ENCODE results near the gene JMJD8.

JMJD8 gene

DNA sequence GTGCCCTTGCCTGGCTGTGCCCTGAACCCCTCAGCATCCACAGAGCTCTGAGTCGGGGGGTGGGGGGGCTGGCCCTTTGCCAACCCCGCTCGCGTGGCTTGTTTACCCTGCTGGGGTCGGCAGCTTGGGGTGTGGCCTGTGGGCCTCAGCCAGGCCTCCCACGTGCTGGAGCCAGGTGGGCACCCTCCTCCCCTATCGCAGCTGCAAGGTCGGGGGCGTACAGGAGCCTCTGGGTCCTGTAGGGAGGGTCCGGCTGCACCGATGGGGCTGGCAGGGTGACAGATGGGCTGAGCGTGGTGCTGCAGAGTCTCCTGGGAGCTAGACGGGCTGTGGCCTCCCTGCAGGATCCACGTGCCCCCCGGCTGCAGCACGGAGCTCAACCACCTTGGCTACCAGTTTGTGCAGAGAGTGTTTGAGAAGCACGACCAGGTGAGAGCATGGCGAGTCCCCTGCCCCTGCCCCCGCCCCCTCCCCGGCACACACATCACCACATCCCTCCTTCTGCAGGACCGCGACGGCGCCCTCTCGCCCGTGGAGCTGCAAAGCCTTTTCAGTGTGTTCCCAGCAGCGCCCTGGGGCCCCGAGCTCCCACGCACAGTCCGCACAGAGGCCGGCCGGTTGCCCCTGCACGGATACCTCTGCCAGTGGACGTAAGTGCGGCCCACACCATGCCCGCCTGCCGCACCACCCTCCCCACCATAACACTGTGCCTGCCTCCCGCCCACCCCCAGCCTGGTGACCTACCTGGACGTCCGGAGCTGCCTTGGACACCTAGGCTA is 12.6 kb downstream of the JMJD8 start:
- H3K9me3 ChIP-seq (ENCODE audit: control insufficient read depth in 5 of 5, low read length in 5 of 5) = no peaks in the 10 kb centered on the region
- H3K4me1 ChIP-seq (ENCODE audit: control insufficient read depth in 5 of 5, insufficient read depth in 5 of 5, low read length in 5 of 5) = peaks cover 2 to 40% (median 37%) of the 10 kb centered on the region in 5 donors
- no peak overlapping the region for H3K4me3 ChIP-seq (ENCODE audit: low read depth in 1 of 5, low read length in 5 of 5)
- H3K27ac ChIP-seq (ENCODE audit: low read depth, low read length) = no peak overlapping the region
- H3K36me3 ChIP-seq (ENCODE audit: control insufficient read depth in 5 of 5, insufficient read depth in 5 of 5, low read length in 5 of 5) = peaks cover 0 to 52% (median 47%) of the 10 kb centered on the region in 5 donors
- H3K27me3 ChIP-seq (ENCODE audit: control insufficient read depth in 5 of 5, insufficient read depth in 4 of 5, low read length in 5 of 5) = no peaks in the 10 kb centered on the region
- H3K9ac ChIP-seq (ENCODE audit: low read length in 5 of 5) = no peak overlapping the region

GRCh38 chr16:670485-671352 is 13.4 kb downstream of the JMJD8 start:
- Histone ChIP-seq H3K9me3 (ENCODE audit: control insufficient read depth in 5 of 5, low read length in 5 of 5) (no peaks in the 10 kb centered on the region), H3K27me3 (ENCODE audit: control insufficient read depth in 5 of 5, insufficient read depth in 4 of 5, low read length in 5 of 5) (no peaks in the 10 kb centered on the region), H3K36me3 (ENCODE audit: control insufficient read depth in 5 of 5, insufficient read depth in 5 of 5, low read length in 5 of 5) (peaks cover 0 to 52% (median 47%) of the 10 kb centered on the region in 5 donors), H3K4me1 (ENCODE audit: control insufficient read depth in 5 of 5, insufficient read depth in 5 of 5, low read length in 5 of 5) (peaks cover 2 to 34% (median 31%) of the 10 kb centered on the region in 5 donors), H3K27ac (ENCODE audit: low read depth, low read length) (no peak overlapping the region), H3K4me3 (ENCODE audit: low read depth in 1 of 5, low read length in 5 of 5) (no peak overlapping the region), H3K9ac (ENCODE audit: low read length in 5 of 5) (no peak overlapping the region)

GRCh38 chr16:669666-670065 is 14.5 kb downstream of the JMJD8 start:
- H3K27me3 ChIP-seq (ENCODE audit: control insufficient read depth in 5 of 5, insufficient read depth in 4 of 5, low read length in 5 of 5) = no peaks in the 10 kb centered on the region
- peak overlapping the region in 1 of 5 donors; percentile 80 for H3K4me3 ChIP-seq (ENCODE audit: low read depth in 1 of 5, low read length in 5 of 5)
- H3K27ac ChIP-seq (ENCODE audit: low read depth, low read length) = no peak overlapping the region
- H3K36me3 ChIP-seq (ENCODE audit: control insufficient read depth in 5 of 5, insufficient read depth in 5 of 5, low read length in 5 of 5) = peaks cover 0 to 52% (median 47%) of the 10 kb centered on the region in 5 donors
- H3K9ac ChIP-seq (ENCODE audit: low read length in 5 of 5) = peak overlapping the region in 1 of 5 donors; percentile 96
- no peaks in the 10 kb centered on the region for H3K9me3 ChIP-seq (ENCODE audit: control insufficient read depth in 5 of 5, low read length in 5 of 5)
- H3K4me1 ChIP-seq (ENCODE audit: control insufficient read depth in 5 of 5, insufficient read depth in 5 of 5, low read length in 5 of 5) = peaks cover 2 to 24% (median 22%) of the 10 kb centered on the region in 5 donors

DNA sequence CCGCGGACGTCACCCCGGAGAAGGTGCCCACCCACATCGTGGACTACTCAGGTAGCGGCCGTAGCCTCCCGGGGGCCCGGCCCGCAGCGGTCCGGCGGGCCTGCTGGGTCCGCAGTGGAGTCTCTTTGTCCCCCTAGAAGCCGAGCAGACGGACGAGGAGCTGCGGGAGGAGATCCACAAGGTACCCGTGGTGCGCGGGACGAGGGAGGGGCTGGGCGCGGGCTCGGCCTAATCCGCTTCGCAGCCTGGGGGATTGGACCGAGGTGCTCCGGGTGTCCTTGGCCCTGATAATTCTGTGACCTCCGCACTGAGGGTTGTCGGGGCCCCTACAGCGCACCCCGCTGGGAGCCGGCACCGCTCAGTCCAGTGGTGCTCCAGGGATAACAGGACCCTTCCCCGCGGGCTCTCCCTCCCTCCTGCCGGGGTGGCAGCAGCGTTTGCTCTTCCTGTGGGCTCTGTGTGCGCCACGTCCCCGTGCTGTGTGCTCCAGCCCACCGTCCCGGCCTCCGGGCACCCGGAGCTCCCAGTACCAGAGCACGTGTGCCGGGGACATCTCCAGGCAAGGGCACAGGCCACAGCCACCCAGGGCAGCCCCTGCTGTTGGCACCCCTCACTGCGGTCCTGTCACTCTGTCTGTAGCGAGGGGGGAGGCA is 15.5 kb downstream of the JMJD8 start:
- Histone ChIP-seq H3K27me3 (ENCODE audit: control insufficient read depth in 5 of 5, insufficient read depth in 4 of 5, low read length in 5 of 5) (no peaks in the 10 kb centered on the region), H3K9me3 (ENCODE audit: control insufficient read depth in 5 of 5, low read length in 5 of 5) (no peaks in the 10 kb centered on the region), H3K27ac (ENCODE audit: low read depth, low read length) (peak overlapping the region; percentile 62), H3K4me3 (ENCODE audit: low read depth in 1 of 5, low read length in 5 of 5) (peak overlapping the region in 4 of 5 donors; percentile 67 to 80 (median 76)), H3K36me3 (ENCODE audit: control insufficient read depth in 5 of 5, insufficient read depth in 5 of 5, low read length in 5 of 5) (peaks cover 0 to 46% (median 44%) of the 10 kb centered on the region in 5 donors), H3K4me1 (ENCODE audit: control insufficient read depth in 5 of 5, insufficient read depth in 5 of 5, low read length in 5 of 5) (peaks cover 2 to 24% (median 21%) of the 10 kb centered on the region in 5 donors), H3K9ac (ENCODE audit: low read length in 5 of 5) (peak overlapping the region; percentile 26 to 96 (median 84))

DNA sequence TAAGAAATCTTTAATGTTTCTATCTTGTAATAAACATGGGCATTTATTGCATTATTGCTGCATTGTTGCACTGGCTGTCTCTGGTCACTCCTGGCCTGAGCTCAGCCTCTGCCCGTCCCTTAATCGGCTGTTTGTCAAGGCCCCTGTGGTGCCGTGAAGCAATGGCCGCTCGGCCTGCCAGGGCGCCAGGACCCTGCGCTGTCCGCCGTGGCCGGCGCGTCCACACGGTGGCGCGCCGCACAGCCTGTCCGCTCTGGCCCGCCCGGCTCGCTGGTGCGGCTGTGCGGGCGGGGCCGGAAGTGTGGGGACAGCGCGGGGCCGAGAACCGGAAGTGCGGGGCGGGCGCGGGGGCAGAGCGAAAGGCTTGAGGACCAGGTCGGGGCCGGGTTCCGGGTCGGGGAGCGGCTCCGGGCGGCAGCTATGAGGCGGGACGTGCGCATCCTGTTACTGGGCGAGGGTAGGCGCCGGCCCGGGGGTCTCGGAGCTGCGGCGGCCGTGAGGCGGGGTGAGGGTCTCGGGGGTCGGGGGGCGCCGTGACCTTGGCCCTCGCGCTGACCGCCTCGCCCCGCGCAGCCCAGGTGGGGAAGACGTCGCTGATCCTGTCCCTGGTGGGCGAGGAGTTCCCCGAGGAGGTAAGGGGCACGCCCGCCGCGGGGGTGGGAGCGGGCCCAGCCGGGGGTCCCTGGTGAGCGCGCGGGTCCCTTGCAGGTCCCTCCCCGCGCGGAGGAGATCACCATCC is 16.2 kb downstream of the JMJD8 start, which contains the start of gene RHOT2:
Gene RHOT2 (plus strand): TSS at position 353 of the 739 bp plus-strand sequence. CDS start 68 bp downstream, at position 421.
- H3K4me1 ChIP-seq (ENCODE audit: control insufficient read depth in 5 of 5, insufficient read depth in 5 of 5, low read length in 5 of 5) = peaks cover 2 to 24% (median 21%) of the 10 kb centered on the region in 5 donors
- H3K36me3 ChIP-seq (ENCODE audit: control insufficient read depth in 5 of 5, insufficient read depth in 5 of 5, low read length in 5 of 5) = peaks cover 0 to 39% (median 37%) of the 10 kb centered on the region in 5 donors
- peak within 1 kb of the TSS; percentile 26 to 96 (median 84) for H3K9ac ChIP-seq (ENCODE audit: low read length in 5 of 5)
- H3K27me3 ChIP-seq (ENCODE audit: control insufficient read depth in 5 of 5, insufficient read depth in 4 of 5, low read length in 5 of 5) = no peaks in the 10 kb centered on the region
- H3K27ac ChIP-seq (ENCODE audit: low read depth, low read length) = peak within 1 kb of the TSS; percentile 62
- peak within 1 kb of the TSS; percentile 17 to 80 (median 75) for H3K4me3 ChIP-seq (ENCODE audit: low read depth in 1 of 5, low read length in 5 of 5)
- no peaks in the 10 kb centered on the region for H3K9me3 ChIP-seq (ENCODE audit: control insufficient read depth in 5 of 5, low read length in 5 of 5)

- H3K9ac ChIP-seq (ENCODE audit: low read length in 5 of 5) = peak overlapping the region in 4 of 5 donors; percentile 10 to 85 (median 68)
These were observed 16.9 kb downstream of the JMJD8 start for GRCh38 chr16:667113-667779.

GRCh38 chr16:666572-666971 is 17.6 kb downstream of the JMJD8 start:
- Histone ChIP-seq H3K9me3 (ENCODE audit: control insufficient read depth in 5 of 5, low read length in 5 of 5) (no peaks in the 10 kb centered on the region), H3K36me3 (ENCODE audit: control insufficient read depth in 5 of 5, insufficient read depth in 5 of 5, low read length in 5 of 5) (peaks cover 0 to 25% (median 24%) of the 10 kb centered on the region in 5 donors), H3K27me3 (ENCODE audit: control insufficient read depth in 5 of 5, insufficient read depth in 4 of 5, low read length in 5 of 5) (no peaks in the 10 kb centered on the region), H3K27ac (ENCODE audit: low read depth, low read length) (no peak overlapping the region), H3K9ac (ENCODE audit: low read length in 5 of 5) (no peak overlapping the region), H3K4me3 (ENCODE audit: low read depth in 1 of 5, low read length in 5 of 5) (no peak overlapping the region), H3K4me1 (ENCODE audit: control insufficient read depth in 5 of 5, insufficient read depth in 5 of 5, low read length in 5 of 5) (peaks cover 2 to 26% (median 21%) of the 10 kb centered on the region in 5 donors)

More at GRCh38 chr16:667113-667779, 16.9 kb downstream of the JMJD8 start:
- Histone ChIP-seq H3K4me1 (ENCODE audit: control insufficient read depth in 5 of 5, insufficient read depth in 5 of 5, low read length in 5 of 5) (peaks cover 2 to 24% (median 21%) of the 10 kb centered on the region in 5 donors), H3K9me3 (ENCODE audit: control insufficient read depth in 5 of 5, low read length in 5 of 5) (no peaks in the 10 kb centered on the region), H3K27me3 (ENCODE audit: control insufficient read depth in 5 of 5, insufficient read depth in 4 of 5, low read length in 5 of 5) (no peaks in the 10 kb centered on the region), H3K36me3 (ENCODE audit: control insufficient read depth in 5 of 5, insufficient read depth in 5 of 5, low read length in 5 of 5) (peaks cover 0 to 32% (median 30%) of the 10 kb centered on the region in 5 donors), H3K27ac (ENCODE audit: low read depth, low read length) (peak overlapping the region; percentile 62), H3K4me3 (ENCODE audit: low read depth in 1 of 5, low read length in 5 of 5) (peak overlapping the region; percentile 17 to 80 (median 44))

DNA sequence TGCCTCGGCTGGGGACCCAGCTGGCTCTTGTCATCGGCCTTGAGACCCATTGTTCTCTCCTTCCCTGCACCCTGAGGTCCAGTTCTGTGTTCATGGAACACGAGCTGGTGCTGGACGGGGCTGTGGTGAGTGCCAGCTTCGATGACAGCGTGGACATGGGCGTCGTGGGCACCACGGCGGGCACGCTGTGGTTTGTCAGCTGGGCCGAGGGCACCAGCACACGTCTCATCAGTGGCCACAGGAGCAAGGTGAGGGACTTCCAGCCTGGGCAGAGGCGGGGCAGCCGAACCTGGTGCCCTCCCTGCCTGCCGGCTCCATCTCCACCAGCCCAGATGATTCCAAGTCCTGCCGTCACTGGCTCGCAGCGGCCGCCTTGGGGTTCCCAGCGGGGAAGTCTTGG is 21.5 kb downstream of the JMJD8 start:
- no peaks in the 10 kb centered on the region for H3K27me3 ChIP-seq (ENCODE audit: control insufficient read depth in 5 of 5, insufficient read depth in 4 of 5, low read length in 5 of 5)
- peaks cover 2 to 21% (median 18%) of the 10 kb centered on the region in 5 donors for H3K4me1 ChIP-seq (ENCODE audit: control insufficient read depth in 5 of 5, insufficient read depth in 5 of 5, low read length in 5 of 5)
- peaks cover 0 to 12% (median 0%) of the 10 kb centered on the region in 5 donors for H3K36me3 ChIP-seq (ENCODE audit: control insufficient read depth in 5 of 5, insufficient read depth in 5 of 5, low read length in 5 of 5)
- no peak overlapping the region for H3K9ac ChIP-seq (ENCODE audit: low read length in 5 of 5)
- H3K27ac ChIP-seq (ENCODE audit: low read depth, low read length) = no peak overlapping the region
- no peaks in the 10 kb centered on the region for H3K9me3 ChIP-seq (ENCODE audit: control insufficient read depth in 5 of 5, low read length in 5 of 5)
- no peak overlapping the region for H3K4me3 ChIP-seq (ENCODE audit: low read depth in 1 of 5, low read length in 5 of 5)
